ENCODE results near the gene DCBLD1. TPM values are rescaled to one million over a fixed set of nuclear protein-coding genes. Genes with fewer than 3 reads are reported as not detected.

Gene DCBLD1
- total RNA-seq, 6 experiments from 2014 or later: 7.6 to 22.8 (median 10.8) TPM

GRCh38 chr6:117595099-117595923 lies 112.8 kb downstream of the DCBLD1 start:
- no peak overlapping the region for H3K27ac ChIP-seq
- no peak for ATAC-seq
- TF ChIP-seq POLR2A (IDR thresholded peaks at IDR 0.05): no peak
- TF ChIP-seq, protein P1, sequence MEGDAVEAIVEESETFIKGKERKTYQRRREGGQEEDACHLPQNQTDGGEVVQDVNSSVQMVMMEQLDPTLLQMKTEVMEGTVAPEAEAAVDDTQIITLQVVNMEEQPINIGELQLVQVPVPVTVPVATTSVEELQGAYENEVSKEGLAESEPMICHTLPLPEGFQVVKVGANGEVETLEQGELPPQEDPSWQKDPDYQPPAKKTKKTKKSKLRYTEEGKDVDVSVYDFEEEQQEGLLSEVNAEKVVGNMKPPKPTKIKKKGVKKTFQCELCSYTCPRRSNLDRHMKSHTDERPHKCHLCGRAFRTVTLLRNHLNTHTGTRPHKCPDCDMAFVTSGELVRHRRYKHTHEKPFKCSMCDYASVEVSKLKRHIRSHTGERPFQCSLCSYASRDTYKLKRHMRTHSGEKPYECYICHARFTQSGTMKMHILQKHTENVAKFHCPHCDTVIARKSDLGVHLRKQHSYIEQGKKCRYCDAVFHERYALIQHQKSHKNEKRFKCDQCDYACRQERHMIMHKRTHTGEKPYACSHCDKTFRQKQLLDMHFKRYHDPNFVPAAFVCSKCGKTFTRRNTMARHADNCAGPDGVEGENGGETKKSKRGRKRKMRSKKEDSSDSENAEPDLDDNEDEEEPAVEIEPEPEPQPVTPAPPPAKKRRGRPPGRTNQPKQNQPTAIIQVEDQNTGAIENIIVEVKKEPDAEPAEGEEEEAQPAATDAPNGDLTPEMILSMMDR (IDR thresholded peaks at IDR 0.05): no peak
- WGBS (ENCODE audit: insufficient coverage, low coverage, low lambda C conversion rate, missing lambda C conversion rate): 100% methylated on average over 2 of the region's 2 CpGs
- DNase-seq: no peak
- no peak overlapping the region for H3K4me3 ChIP-seq
- no peaks in the 10 kb centered on the region for H3K9me3 ChIP-seq
- H3K36me3 ChIP-seq: no peaks in the 10 kb centered on the region
- intact Hi-C loops (cut with DNase I): no loop called here
- no peaks in the 10 kb centered on the region for H3K27me3 ChIP-seq
- H3K4me1 ChIP-seq: peaks cover 0 to 11% (median 3%) of the 10 kb centered on the region in 4 donors

DNA sequence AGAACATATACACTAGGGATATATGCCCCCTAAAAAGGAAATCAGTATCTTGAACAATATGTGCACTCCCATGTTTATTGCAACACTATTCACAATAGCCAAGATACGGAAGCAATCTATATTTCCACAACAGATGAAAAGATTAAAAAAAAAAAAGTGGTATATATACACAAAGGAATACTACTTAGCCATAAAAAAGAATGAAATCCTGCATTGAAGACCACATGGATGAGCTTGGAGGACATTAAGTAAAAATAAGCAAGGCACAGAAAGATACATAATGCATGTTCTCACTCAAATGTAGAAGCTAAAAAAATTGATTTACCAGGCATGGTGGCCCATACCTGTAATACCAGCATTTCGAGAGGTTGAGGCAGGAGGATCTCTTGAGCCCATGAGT lies 115.3 kb downstream of the DCBLD1 start:
- Histone ChIP-seq H3K4me1 (peaks cover 0 to 15% (median 5%) of the 10 kb centered on the region in 4 donors), H3K27ac (no peak overlapping the region), H3K4me3 (no peak overlapping the region), H3K27me3 (no peaks in the 10 kb centered on the region), H3K9me3 (no peaks in the 10 kb centered on the region), H3K36me3 (no peaks in the 10 kb centered on the region)
- no peak for ATAC-seq
- TF ChIP-seq, protein P1 (IDR thresholded peaks at IDR 0.05): no peak
- TF ChIP-seq POLR2A (IDR thresholded peaks at IDR 0.05): no peak
- DNase-seq: no peak
- intact Hi-C loops (cut with DNase I): no loop called here
- WGBS (ENCODE audit: insufficient coverage, low coverage, low lambda C conversion rate, missing lambda C conversion rate): 94% methylated on average over 2 of the region's 2 CpGs

Small RNA genes lying within 50 kb of the gene (small RNA-seq; reads per million reads assigned to genes)
- 0 reads per million in 2 experiments for gene RNU6-253P

Other genes with a start within 250 kb of the DCBLD1 start
- not detected for gene VGLL2, start 217.1 kb upstream of the DCBLD1 start, total RNA-seq
- under 1 TPM in 3 of 6 experiments, not detected in 3; 0.07 to 0.12 (median 0.07) TPM for gene ROS1, start 56.7 kb upstream of the DCBLD1 start, total RNA-seq
- 10 to 100 TPM in 3 of 6 experiments, 1 to 10 TPM in 3; 8.3 to 10.7 (median 10.1) TPM for gene GOPC, start 119.8 kb downstream of the DCBLD1 start, total RNA-seq
- gene NUS1, start 192.8 kb downstream of the DCBLD1 start, total RNA-seq: 10 to 100 TPM; 19.6 to 23.4 (median 21.0) TPM